Activated effector memory CD4-positive, alpha-beta T cell treated with Interleukin-2 at 50 U/mL for 16 hours (primary cell): ENCODE data around the gene ALG13.
"Not testable (repeated sequence)": the region's sequence is repeated elsewhere in the genome, so short reads cannot be mapped to it uniquely, and the experiment has no call there.

Experiments
- DNase-seq: peaks from one replicate; pipeline ENCODE4 v3.0.0-alpha.2; 2020

ALG13 gene

DNA sequence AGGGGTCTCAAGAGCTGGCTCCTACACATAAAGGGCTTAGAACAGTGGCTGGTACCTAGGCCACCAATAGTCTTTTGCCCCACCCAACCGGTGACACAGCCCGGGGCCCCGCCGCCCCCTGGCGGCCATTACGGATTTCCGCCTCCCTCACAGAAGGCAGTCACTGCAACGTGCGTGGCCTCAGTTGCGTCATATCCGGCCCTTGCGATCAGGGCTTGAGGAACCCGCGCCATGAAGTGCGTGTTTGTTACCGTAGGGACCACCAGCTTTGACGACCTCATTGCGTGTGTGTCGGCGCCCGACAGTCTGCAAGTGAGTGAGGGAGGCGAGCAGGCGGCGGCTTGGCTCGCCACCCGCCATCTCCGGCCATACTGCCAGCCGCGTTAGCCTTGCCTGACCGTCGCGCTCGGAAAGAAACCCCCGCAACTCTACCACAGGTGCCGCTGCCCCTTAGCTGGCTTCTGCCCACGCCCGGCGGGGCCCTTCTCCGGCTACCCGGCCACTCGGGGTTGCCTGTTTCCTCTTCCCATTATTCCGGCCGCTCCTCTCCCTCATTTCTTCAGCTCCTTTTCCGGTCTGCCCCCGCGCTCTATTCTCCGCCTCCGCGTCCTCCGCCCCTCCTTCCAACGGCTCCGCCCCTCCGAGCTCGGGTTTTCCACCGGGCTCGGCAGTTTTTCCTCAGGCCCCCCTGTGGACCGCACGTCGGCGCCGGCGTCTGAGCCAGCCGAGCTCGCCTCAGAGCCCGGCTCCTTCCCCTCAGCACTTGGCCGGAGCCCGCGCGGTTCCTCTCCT is at the start of gene ALG13:
ALG13 (plus strand) TSS at position 183 of the 792 bp plus-strand sequence; CDS start at position 232, 49 bp downstream.
- peak; percentile 76 for DNase-seq

DNA sequence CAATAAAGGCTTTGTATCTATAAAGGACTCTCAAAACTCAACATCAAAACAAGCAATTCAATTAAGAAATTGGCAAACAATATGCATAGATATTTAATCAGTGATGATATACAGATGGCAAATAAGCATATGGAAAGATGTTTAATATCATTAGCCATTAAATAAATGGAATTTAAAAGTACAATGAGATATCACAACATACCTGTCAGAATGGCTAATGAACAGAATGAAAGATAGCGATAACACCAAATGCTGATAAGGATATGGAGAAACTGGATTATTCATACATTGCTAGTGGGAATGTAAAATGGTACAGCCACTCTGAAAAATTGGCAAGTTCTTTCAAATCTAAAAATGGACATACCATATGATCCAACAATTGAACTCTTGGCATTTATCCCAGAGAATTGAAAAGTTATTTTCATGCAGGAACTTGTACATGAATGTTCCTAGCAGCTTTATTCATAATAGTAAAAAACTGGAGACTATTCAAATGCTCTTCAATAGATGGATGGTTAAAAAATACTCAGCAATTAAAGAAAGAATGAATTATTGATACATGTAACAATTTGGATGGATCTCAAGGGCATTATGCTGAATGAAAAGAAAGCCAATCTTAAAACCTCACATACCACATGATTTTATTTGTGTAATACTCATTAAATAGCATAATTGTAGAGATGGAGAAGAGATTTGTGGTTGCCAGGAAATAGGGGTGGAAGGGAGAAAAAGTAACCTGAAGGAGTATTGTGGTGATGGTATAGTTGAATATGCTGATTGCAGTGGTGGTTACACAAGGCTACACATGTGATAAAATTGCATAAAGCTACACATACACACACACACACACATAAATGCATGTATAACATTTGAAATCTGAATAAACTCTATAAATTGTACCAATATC is 45.9 kb upstream of the ALG13 start:
- DNase-seq = no peak

DNA sequence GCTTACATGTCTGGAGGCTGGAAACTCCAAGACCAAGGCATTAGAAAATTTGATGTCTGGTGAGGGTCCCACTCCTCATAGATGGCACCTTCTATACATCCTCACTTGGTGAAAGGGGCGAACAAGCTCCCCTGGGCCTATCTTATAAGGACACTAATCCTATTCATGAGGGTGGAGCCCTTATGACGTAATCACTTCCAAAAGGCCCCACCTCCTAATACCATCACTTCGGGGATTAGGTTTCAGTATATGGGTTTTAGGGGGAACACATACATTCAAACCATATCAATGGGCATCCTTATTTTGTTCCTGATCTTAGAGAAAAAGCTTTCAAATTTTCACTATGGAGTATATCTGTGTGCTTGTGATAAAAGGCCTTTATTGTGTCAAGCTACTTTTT is 39.0 kb upstream of the ALG13 start:
- no peak for DNase-seq

DNA sequence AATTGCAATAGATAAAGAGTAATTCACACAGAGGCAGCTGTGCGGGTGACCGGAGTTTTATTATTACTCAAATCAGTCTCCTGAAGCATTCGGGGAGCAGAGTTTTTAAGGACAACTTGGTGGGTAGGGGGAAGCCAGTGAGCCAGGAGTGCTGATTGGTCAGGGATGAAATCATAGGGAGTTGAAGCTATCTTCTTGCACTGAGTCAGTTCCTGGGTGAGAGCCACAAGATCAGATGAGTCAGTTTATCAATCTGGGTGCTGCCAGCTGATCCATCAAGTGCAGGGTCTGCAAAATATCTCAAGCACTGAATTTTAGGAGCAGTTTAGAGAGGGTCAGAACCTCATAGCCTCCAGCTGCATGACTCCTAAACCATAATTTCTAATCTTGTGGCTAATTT is 35.8 kb upstream of the ALG13 start:
- DNase-seq = not testable (repeated sequence)

DNA sequence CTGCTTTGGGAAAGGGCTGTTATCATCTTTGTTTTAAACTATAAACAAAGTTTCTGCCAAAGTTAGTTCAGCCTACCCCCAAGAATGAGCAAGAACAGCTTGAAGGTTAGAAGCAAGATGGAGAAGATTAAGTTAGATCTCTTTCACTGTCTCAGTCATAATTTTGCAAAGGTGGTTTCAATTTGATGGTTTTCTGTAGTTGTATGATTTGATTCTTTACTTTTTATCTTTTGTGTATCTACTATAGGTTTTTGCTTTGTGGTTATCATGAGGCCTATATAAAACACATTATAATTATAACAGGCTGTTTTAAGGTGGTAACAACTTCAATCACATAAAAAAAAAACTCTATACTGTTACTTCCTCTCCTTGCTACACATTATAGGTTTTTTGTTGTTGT is 35.4 kb upstream of the ALG13 start:
- DNase-seq = no peak

DNA sequence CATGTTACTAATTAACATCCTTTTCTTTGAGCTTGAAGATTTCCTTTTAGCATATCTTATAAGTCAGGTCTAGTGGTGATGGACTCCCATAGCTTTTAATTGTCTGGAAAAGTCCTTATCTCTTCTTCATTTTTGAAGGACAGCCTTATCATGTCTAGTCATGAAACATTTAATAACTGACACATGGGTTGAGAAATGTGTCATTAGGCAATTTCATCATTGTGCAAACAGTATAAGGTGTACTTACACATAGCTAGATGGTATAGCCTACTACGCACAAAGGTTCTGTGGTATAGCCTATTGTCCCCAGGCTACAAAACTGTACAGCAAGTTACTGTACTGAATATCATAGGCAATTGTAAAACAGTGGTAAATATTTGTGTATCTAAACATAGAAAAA is 34.5 kb upstream of the ALG13 start:
- no peak for DNase-seq

DNA sequence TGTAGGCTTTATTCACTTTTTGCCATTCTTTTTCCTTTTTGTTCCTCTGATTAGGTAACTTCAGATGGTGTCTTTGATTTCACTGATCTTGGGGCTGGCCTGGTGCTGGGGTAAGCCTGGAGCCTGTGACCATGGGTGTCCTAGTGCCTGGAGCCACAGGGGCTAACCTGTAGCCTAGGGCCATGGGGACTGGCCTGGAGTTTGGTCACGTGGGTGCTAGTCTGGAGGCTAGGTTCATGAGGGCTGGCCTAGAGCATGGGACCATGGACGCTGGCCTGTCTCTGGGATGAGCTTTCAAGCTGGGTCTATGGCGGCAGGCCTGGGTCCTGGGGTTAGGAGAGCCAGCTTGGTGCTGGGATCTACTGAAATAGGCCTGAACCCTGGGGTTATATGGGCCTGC is 32.2 kb upstream of the ALG13 start:
- no peak for DNase-seq

DNA sequence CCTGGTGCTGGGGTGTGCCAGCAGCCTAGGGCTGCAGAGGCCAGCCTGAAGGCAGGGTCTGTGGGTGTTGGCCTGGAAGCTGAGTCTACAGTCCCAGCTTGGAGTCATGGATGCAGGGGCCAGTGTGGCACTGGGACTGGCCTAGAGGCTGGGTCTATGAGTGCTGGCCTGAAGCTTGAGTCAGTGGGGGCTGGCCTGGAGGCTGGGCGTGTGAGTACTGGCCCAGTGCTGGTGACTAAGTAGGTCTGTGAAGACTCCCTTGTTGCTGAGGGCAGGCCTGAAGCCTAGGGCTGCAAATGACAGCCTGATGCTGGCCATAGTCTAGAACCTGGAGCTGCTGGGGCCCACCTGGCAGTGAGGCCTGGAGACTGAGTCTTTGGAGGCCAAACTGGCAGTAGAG is 31.3 kb upstream of the ALG13 start:
- no peak for DNase-seq

DNA sequence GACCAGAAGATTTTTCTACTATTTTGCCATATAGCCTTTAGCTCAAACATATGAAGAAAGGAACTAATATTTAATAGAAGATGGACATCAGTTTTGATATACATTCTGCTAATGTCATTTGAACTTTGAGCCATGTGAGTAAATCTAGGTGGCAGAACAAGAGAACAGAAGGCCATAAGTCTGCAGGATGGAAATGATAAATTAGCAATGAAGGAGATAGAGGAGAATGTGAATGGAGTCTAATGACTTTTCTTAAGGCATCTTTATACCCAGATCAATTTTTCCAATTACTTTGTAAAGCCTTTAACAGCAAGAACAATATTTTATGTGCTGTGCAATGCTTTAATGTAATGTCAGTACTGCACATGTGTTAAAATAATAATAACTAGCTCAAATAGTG is 30.1 kb upstream of the ALG13 start:
- no peak for DNase-seq

DNA sequence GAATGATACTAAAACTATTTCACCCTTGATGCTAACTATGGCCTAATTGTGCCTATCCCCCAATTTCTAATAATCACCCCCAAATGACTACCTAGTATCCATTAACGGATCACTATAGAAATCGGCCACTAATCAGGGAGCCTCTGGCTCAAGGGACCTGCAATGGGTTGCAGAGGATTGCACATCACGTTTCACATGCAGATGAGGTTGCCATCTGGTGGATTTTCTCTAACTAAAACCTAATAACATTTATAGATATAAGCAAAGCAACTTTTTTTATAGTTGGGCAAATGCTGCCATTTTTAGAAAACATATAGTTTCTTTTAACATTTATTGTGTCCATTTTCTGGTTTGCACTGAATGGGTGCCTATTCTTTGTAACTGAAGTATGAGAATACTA is 28.3 kb upstream of the ALG13 start:
- no peak for DNase-seq

DNA sequence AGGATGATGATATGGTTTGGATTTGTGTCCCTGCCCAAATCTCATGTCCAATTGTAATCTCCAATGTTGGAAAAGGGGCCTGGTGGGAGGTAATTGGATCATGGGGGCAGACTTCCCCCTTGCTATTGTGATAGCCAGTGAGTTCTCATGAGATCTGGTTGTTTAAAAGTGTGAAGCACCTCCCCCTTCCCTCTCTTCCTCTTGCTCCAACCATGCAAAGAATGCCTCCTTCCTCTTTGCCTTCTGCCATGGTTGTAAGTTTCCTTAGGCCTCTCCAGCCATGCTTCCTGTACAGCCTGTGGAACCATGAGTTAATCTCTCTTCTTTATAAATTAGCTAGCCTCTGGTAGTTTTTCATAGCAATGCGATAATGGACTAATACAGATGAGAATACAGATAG is 19.7 kb upstream of the ALG13 start:
- DNase-seq = no peak

DNA sequence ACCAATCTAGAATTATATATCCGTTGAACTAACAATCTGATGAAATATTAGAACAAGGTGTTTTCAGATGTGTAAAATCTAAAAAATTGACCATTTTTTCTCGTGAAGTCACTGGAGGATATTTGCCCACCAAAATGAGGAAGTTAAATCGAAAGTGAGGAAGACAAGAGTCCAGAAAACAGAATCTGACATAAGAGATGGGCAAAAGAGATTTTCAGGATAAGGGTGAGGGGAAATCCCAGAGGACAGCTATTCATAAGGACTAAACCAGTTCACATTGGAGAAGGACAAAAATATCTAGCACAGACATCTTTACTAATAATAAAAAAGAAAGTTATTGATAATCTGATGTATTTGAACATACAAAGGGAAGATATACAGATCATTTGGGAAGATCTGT is 18.7 kb upstream of the ALG13 start:
- DNase-seq = no peak

DNA sequence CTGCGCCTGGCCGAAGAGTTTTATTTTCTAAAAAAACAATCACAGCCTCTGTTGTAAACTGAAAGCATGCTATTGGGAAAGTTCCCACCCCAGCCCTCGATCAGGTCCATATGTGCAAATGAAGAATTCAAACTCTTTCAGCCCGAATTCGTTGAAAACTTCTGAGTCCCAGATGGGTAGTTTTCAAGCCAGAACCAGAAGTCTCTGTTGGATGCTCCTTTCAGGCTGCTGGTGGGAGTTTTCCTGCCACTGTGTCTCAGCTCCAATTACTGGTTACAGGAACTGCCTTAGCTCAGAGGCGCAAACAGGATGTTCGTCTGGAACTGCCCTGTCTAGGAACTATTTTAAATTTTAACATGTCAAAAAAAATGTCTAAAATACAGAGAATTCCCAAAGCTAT is 9.3 kb upstream of the ALG13 start:
- no peak for DNase-seq

DNA sequence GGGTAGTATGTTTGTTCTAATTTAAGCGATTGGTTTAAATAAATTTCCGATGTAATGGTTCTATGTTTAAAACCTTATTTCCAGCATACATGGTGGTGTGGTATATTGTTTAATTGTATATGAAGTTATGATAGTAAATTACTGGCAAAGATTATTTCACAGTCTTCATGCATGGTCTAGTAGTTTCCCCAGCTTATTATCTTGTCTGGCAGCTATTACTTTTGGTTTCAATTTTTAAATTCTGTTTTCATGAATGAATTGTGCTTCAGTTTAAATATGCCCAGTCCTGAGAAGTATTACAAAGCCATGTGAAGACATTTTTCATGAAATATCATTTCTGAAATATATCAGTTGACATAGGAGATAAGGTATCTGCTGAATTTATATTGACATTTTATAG is 6.3 kb downstream of the ALG13 start:
- DNase-seq = no peak

DNA sequence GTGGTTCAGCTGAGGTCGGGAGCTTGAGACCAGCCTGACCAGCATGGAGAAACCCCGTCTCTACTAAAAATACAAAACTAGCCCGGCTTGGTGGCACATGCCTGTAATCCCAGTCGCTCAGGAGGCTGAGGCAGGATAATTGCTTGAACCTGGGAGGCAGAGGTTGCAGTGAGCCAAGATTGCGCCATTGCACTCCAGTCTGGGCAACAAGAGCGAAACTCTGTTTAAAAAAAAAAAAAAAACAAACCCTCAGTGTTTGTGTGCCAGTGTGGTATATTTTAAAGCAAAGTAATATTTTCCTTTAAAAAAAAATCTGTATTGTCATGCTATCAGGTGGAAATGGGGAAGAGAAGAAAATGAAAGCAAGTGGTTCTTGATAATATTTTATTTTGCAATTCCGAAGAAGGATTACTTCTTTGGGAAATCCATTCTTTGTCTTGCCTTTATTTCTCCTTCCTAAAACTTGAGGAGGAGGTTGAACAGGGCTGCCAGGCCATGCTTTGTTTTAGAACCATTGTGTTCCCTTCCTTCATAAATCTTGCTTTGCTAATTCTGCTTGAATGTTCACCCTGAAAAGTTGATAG is 14.4 kb downstream of the ALG13 start:
- no peak for DNase-seq

DNA sequence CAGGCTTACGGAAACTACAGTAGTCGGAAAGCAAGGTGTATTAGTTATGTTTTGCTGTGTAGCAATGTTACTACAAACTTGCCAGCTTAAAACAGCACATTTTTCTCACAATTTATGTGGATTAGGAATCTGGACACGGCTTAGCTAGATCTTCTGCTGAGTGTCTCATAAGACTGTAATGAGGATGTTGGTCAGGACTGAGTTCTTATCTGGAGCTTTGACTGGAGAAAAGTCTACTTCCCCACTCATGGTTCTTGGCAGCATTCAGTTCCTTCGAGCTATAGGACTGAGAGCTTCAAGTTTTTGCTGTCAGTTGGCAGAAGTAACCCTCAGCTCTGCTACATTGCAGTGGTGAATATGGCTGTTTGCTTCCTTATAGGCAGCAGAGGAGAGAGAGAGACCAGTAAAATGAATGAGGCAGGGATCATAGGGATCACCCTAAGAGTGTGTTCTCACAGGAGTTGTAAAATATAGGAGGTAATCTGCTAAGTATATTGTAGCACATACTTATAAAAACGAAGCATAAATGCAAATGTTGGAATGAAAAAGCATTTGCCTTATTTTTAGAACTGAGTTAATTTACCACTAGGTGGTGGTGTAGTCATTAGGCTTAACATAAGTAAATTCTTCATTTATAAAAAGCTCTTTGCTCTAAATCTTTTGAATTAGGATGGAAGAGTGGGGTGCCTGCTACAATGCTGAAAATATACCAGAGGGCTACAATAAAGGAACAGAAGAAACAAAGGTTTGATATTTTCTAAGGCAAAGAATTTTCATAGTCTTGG is 38.6 kb downstream of the ALG13 start:
- no peak for DNase-seq

DNA sequence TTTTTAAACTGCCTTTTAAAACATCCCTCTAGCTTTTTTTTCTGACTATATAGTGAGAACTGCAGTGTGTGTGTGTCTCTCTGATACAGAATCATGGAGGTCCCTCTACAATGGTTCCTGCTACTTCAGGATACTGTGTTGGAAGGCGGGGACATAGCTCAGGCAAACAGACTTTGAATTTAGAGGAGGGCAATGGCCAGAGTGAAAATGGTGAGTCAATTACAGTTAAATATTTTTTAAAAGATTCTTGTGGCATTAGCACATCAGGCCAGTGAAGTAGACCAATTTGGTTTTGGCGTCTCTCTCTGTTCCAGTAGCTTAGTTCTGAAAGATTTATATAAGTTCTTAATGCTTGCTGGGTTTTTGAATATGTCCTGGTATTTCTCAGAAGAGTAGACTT is 47.1 kb downstream of the ALG13 start:
- DNase-seq = no peak

DNA sequence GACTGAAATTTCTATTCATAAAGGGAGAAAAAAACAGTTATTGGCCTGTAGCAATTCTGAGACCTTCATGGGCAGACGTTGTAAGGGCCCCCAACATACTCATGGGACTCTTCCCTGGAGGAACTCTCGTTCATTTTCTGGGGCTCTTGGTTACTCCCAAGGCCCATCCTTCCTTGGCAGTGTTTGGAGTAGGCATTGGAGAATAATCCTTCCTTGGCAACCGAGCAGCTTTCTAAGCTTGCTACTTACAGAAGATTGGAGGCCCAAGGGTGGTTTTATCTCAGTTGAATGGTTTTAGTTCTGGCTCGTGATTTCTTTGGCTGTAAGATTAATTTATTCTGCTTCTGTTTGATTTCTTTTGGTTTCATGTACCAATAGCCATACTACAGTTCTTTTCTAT is 50.4 kb downstream of the ALG13 start:
- DNase-seq = no peak

DNA sequence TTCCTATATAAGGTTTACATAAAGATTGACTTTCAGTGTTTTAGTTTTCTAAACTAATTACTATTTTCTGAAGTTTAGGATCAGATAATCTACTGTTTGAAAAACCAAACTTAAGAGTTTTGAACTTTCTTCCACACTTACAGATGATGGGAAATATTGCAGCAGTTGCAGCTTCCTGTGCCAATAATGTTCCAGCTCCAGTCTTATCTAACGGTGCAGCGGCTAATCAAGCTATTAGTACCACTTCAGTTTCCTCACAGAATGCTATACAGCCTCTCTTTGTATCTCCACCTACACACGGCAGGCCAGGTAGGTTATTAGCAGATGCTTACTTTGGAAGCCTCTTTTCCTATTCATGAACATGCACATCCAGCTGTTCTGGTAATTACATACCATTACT is 55.6 kb downstream of the ALG13 start:
- DNase-seq = no peak

DNA sequence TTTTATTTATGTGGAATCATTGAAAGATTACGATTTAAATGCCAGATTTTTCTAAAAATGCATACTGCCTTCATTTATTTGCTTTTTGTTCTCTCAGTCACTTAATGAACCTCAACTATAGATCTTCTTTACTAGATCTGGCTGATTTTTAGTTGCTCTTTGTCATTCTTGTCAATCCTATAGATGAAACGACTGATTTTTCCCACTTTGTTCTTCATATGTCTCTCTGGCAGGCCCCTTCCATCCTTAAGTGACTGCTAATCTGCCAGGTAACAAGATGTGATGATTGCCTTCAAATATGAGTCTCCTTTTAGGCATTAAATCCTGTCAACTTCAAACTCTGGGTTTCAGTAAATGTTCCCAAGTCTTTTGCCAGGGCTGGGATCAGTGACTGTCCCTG is 61.0 kb downstream of the ALG13 start:
- no peak for DNase-seq

DNA sequence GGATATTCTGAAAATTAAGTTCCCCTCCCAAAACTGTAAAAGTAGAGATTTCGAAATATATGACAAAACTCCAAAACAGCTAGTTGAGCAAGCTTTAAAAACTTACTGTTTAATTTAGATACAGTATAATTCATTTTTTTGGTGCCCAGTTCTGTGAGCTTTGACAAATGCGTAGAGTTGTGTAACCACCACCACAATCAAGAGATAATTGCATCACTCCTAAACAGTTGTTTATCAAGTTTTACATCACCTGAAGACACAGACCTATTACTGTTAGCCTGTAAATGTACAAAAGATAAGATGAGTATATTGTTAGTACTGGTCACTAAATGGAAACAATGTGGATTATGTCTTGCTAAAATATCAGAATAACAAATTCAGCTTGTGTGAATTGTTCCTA is 62.3 kb downstream of the ALG13 start:
- no peak for DNase-seq

DNA sequence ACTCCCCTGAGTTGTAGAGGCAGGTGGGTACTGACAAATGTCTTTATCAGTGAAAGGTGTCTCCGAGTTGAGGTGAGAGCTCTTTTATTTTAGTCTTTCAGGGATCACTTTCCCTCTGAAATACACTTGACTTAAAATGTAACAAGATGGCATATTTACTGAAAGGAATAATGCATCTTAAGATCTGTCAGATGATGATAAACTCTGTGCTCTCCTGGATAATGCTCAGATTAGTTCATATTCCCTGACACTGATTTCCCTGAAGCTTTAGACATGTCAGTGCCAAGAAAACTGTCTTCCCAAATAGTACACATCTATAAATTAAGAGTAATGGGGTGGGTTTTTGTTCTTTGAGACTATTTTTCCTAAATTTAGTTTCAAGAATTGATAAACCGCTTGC is 75.5 kb downstream of the ALG13 start:
- DNase-seq = no peak

DNA sequence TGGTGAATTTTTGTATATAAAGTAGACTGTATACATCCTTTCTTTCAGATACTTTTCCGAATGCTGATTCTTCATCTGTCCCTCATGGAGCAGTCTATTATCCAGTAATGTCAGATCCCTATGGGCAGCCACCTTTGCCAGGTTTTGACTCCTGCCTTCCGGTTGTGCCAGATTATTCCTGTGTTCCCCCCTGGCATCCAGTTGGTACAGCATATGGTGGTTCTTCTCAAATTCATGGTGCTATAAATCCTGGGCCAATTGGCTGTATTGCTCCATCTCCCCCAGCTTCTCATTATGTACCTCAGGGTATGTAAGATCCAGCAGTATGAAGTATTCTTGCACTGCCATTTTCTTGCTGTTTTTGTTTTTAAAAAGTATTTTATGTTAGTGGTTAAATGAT is 78.7 kb downstream of the ALG13 start:
- no peak for DNase-seq
